Retinal pigment epithelial cell (primary cell): Measurements from ENCODE around the gene ZNF319.

ENCODE experiments used
- DNase-seq: peaks from one replicate; pipeline ENCODE4 v3.0.0-alpha.2; 2010; ENCODE audit warnings: low read depth
- H3K4me3 ChIP-seq: 2 replicates; pipeline ENCODE4 v1.5.1; 2011; ENCODE audit warnings: mild to moderate bottlenecking, low read length, control low read depth, moderate library complexity
- TF ChIP-seq, protein P1 (sequence below): conservative IDR thresholded peaks from 2 replicates; pipeline ENCODE4 v1.5.1; 2011; ENCODE audit warnings: low read depth, low read length, control low read depth, inconsistent platforms

The ZNF319 gene

GRCh38 chr16:57946181-57946801, 54.2 kb downstream of the ZNF319 start:
- H3K4me3 ChIP-seq: no peak overlapping the region
- TF ChIP-seq, protein P1, sequence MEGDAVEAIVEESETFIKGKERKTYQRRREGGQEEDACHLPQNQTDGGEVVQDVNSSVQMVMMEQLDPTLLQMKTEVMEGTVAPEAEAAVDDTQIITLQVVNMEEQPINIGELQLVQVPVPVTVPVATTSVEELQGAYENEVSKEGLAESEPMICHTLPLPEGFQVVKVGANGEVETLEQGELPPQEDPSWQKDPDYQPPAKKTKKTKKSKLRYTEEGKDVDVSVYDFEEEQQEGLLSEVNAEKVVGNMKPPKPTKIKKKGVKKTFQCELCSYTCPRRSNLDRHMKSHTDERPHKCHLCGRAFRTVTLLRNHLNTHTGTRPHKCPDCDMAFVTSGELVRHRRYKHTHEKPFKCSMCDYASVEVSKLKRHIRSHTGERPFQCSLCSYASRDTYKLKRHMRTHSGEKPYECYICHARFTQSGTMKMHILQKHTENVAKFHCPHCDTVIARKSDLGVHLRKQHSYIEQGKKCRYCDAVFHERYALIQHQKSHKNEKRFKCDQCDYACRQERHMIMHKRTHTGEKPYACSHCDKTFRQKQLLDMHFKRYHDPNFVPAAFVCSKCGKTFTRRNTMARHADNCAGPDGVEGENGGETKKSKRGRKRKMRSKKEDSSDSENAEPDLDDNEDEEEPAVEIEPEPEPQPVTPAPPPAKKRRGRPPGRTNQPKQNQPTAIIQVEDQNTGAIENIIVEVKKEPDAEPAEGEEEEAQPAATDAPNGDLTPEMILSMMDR: no peak
- DNase-seq: no peak

GRCh38 chr16:57945740-57946138, 54.7 kb downstream of the ZNF319 start:
- TF ChIP-seq, protein P1: peak; percentile 18
- H3K4me3 ChIP-seq: no peak overlapping the region
- no peak for DNase-seq

DNA sequence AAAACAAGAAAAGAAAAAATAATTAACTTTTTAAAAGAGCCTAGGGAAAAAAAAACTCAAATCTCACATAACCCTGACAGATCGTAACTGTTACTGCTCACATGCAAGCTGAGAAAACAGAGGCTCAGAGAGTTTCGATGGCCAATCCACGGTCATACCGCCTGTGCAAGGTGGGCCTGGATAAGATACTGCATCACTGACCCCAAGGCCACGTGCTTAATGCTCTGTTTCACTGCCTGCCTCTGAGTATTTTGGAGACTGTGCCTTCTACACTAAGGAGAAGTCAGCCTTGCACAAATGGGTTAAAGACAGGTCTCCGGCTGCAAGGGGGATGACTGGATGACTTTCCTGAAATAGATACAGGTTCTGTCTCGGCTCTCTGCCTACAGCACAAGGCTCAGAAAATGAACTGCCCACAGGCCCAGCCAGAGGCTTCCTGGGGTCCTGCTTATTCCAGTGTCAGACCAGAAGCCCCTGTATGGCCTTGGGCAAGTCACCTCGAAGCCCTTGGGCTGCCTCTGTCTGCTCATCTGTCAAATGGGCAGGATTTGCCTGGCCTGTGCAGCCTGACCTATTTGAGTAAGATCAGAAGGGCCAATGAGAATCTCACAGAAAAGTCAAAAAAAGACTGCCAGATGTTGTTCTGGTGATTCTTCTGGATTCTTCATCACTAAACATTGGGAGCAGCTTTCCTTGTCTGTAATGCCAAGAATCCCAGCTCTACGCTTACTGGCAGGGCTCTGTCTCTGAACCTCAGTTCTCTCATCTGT, 55.3 kb downstream of the ZNF319 start:
- H3K4me3 ChIP-seq: no peak overlapping the region
- no peak for DNase-seq
- TF ChIP-seq, protein P1: no peak
